Measurements from ENCODE around the gene PALD1. TPM values are rescaled to one million over a fixed set of nuclear protein-coding genes. Genes with fewer than 3 reads are reported as not detected.
"Not testable (repeated sequence)": the region's sequence is repeated elsewhere in the genome, so short reads cannot be mapped to it uniquely, and the experiment has no call there.

PALD1 gene
- polyA plus RNA-seq, 3 donors, result 2.3 to 4.7 (median 3.8) TPM

GRCh38 chr10:70602665-70603448 lies 124.3 kb downstream of the PALD1 start, which contains the start of gene PRF1:
PRF1 (minus strand) TSS chr10:70602741; CDS start chr10:70600902, 1,839 bp downstream.
- WGBS, 3 donors, result 75 to 85% (median 84%) methylated on average over 21 of the region's 21 CpGs

GRCh38 chr10:70603449-70603801 lies 124.9 kb downstream of the PALD1 start:
- H3K27ac ChIP-seq (ENCODE audit: low read depth, low read length), result no peak overlapping the region
- 70 to 87% (median 77%) methylated on average over 7 of the region's 7 CpGs for WGBS, 3 donors

More at GRCh38 chr10:70602665-70603448, 124.3 kb downstream of the PALD1 start, which contains the start of gene PRF1:
- H3K27ac ChIP-seq (ENCODE audit: low read depth, low read length), result no peak within 1 kb of the TSS

GRCh38 chr10:70604106-70604505 lies 125.5 kb downstream of the PALD1 start:
- WGBS, 3 donors, result 88 to 92% (median 91%) methylated on average over 4 of the region's 4 CpGs

GRCh38 chr10:70605161-70605560 lies 126.6 kb downstream of the PALD1 start:
- 45 to 71% (median 47%) methylated on average over 2 of the region's 2 CpGs for WGBS, 3 donors

More at GRCh38 chr10:70604106-70604505, 125.5 kb downstream of the PALD1 start:
- H3K27ac ChIP-seq (ENCODE audit: low read depth, low read length), result no peak overlapping the region

GRCh38 chr10:70607936-70608335 lies 129.4 kb downstream of the PALD1 start:
- 77 to 95% (median 93%) methylated on average over 4 of the region's 4 CpGs for WGBS, 3 donors
- no peak overlapping the region for H3K27ac ChIP-seq (ENCODE audit: low read depth, low read length)

More at GRCh38 chr10:70605161-70605560, 126.6 kb downstream of the PALD1 start:
- no peak overlapping the region for H3K27ac ChIP-seq (ENCODE audit: low read depth, low read length)

- WGBS, 3 donors, result 72 to 82% (median 73%) methylated on average over 2 of the region's 2 CpGs
- no peak overlapping the region for H3K27ac ChIP-seq (ENCODE audit: low read depth, low read length)
Measured at GRCh38 chr10:70613941-70614340, 135.4 kb downstream of the PALD1 start.

- WGBS, 3 donors, result 78 to 99% (median 95%) methylated on average over 3 of the region's 3 CpGs
- H3K27ac ChIP-seq (ENCODE audit: low read depth, low read length), result not testable (repeated sequence)
Measured at GRCh38 chr10:70614364-70614763, 135.8 kb downstream of the PALD1 start.

- 88 to 91% (median 89%) methylated on average over 2 of the region's 2 CpGs for WGBS, 3 donors
Measured at GRCh38 chr10:70615211-70615610, 136.6 kb downstream of the PALD1 start.

GRCh38 chr10:70615784-70616522 lies 137.4 kb downstream of the PALD1 start:
- 47 to 77% (median 51%) methylated on average over 7 of the region's 7 CpGs for WGBS, 3 donors

More at GRCh38 chr10:70615211-70615610, 136.6 kb downstream of the PALD1 start:
- H3K27ac ChIP-seq (ENCODE audit: low read depth, low read length), result no peak overlapping the region

GRCh38 chr10:70616761-70617160 lies 138.2 kb downstream of the PALD1 start:
- WGBS, 3 donors, result 93 to 95% (median 94%) methylated on average over 4 of the region's 4 CpGs
- no peak overlapping the region for H3K27ac ChIP-seq (ENCODE audit: low read depth, low read length)

More at GRCh38 chr10:70615784-70616522, 137.4 kb downstream of the PALD1 start:
- no peak overlapping the region for H3K27ac ChIP-seq (ENCODE audit: low read depth, low read length)

Other genes starting within 250 kb of the PALD1 start
- 100 to 1,000 TPM; 161 to 202 (median 199) TPM for gene PPA1, start 245.3 kb upstream of the PALD1 start, polyA plus RNA-seq
- under 1 TPM; under 0.01 to 0.11 (median 0.01) TPM for gene NPFFR1, start 194.8 kb upstream of the PALD1 start, polyA plus RNA-seq
- 1 to 10 TPM; 2.1 to 4.0 (median 3.5) TPM for gene LRRC20, start 96.1 kb upstream of the PALD1 start, polyA plus RNA-seq
- gene EIF4EBP2, start 74.6 kb upstream of the PALD1 start, polyA plus RNA-seq, result 10 to 100 TPM; 19.4 to 74.8 (median 60.2) TPM
- under 1 TPM in 1 of 3 donors, not detected in 2; 0.04 TPM for gene NODAL, start 37.1 kb upstream of the PALD1 start, polyA plus RNA-seq
- gene PRF1, start 124.0 kb downstream of the PALD1 start, polyA plus RNA-seq, result 1 to 10 TPM in 2 of 3 donors, under 1 TPM in 1; 0.43 to 3.7 (median 2.4) TPM
- under 1 TPM; under 0.01 to 0.94 (median 0.07) TPM for gene ADAMTS14, start 193.7 kb downstream of the PALD1 start, polyA plus RNA-seq